Mesothelial cell of epicardium (in vitro differentiated cells): ENCODE results near the gene RNGTT. TPM values are rescaled to one million over a fixed set of nuclear protein-coding genes. Genes with fewer than 3 reads are reported as not detected.
A peak's percentile ranks its signal among the peaks of the same experiment; 100 is the strongest.

Source experiments
- DNase-seq, 2 experiments: peaks; one replicate each; pipeline ENCODE4 v3.0.0; 2021; ENCODE audit warnings: low spot score in 2 of 2; ENCODE audit not compliant: unreplicated experiment in 2 of 2
- H3K27ac Mint-ChIP-seq: 2 replicates; pipeline ENCODE4 v1.8.0; 2021; ENCODE audit warnings: mixed read lengths
- H3K27me3 Mint-ChIP-seq: 2 replicates; pipeline ENCODE4 v1.8.0; 2021; ENCODE audit warnings: low read depth, mixed read lengths
- H3K36me3 Mint-ChIP-seq: 2 replicates; pipeline ENCODE4 v1.8.0; 2021; ENCODE audit warnings: mixed read lengths
- H3K4me1 Mint-ChIP-seq: 2 replicates; pipeline ENCODE4 v1.8.0; 2021; ENCODE audit warnings: mixed read lengths
- H3K4me3 Mint-ChIP-seq: 2 replicates; pipeline ENCODE4 v1.8.0; 2021; ENCODE audit warnings: mild to moderate bottlenecking, moderate library complexity, mixed read lengths
- H3K9me3 Mint-ChIP-seq: 2 replicates; pipeline ENCODE4 v1.8.0; 2021; ENCODE audit warnings: mixed read lengths
- CTCF ChIP-seq: fragments of 200-600 bp; sonication (generic); IDR thresholded peaks from one replicate; pipeline ENCODE4 v1.5.0; 2021; ENCODE audit warnings: antibody characterized with exemption; ENCODE audit not compliant: unreplicated experiment
- total RNA-seq: library from RNA; stranded (reverse); gene quantifications from 3 replicates; pipeline ENCODE4 v1.2.1, GENCODE V29; 2021

The RNGTT gene
- total RNA-seq, 1 donor from 2014 or later: 16.5 TPM

GRCh38 chr6:88882536-88882935 lies 80.9 kb downstream of the RNGTT start:
- H3K27ac Mint-ChIP-seq: no peak overlapping the region
- no peak for DNase-seq
- H3K27me3 Mint-ChIP-seq: no peaks in the 10 kb centered on the region
- H3K4me3 Mint-ChIP-seq: no peak overlapping the region
- H3K4me1 Mint-ChIP-seq: peaks cover 12% of the 10 kb centered on the region
- H3K9me3 Mint-ChIP-seq: peaks cover 18% of the 10 kb centered on the region
- peaks cover 26% of the 10 kb centered on the region for H3K36me3 Mint-ChIP-seq
- TF ChIP-seq CTCF: no peak

GRCh38 chr6:88881451-88881850 lies 82.0 kb downstream of the RNGTT start:
- no peak for DNase-seq
- peaks cover 18% of the 10 kb centered on the region for H3K9me3 Mint-ChIP-seq
- H3K27ac Mint-ChIP-seq: peak overlapping the region; percentile 2
- no peak for TF ChIP-seq CTCF
- no peaks in the 10 kb centered on the region for H3K27me3 Mint-ChIP-seq
- H3K36me3 Mint-ChIP-seq: peaks cover 19% of the 10 kb centered on the region
- peaks cover 12% of the 10 kb centered on the region for H3K4me1 Mint-ChIP-seq
- H3K4me3 Mint-ChIP-seq: no peak overlapping the region

- peaks cover 10% of the 10 kb centered on the region for H3K36me3 Mint-ChIP-seq
- H3K27ac Mint-ChIP-seq: no peak overlapping the region
- no peak for TF ChIP-seq CTCF
- H3K4me3 Mint-ChIP-seq: no peak overlapping the region
- H3K9me3 Mint-ChIP-seq: peaks cover 10% of the 10 kb centered on the region
- DNase-seq: no peak
- H3K27me3 Mint-ChIP-seq: no peaks in the 10 kb centered on the region
- H3K4me1 Mint-ChIP-seq: peaks cover 12% of the 10 kb centered on the region
Observed at GRCh38 chr6:88880021-88880420, 83.4 kb downstream of the RNGTT start.

GRCh38 chr6:88877893-88878292 lies 85.5 kb downstream of the RNGTT start:
- Mint-ChIP-seq H3K27me3 (no peaks in the 10 kb centered on the region), H3K4me3 (no peak overlapping the region), H3K9me3 (no peaks in the 10 kb centered on the region), H3K36me3 (no peaks in the 10 kb centered on the region), H3K4me1 (peaks cover 14% of the 10 kb centered on the region), H3K27ac (no peak overlapping the region)
- no peak for TF ChIP-seq CTCF
- DNase-seq: no peak

- Mint-ChIP-seq H3K27me3 (no peaks in the 10 kb centered on the region), H3K4me1 (peaks cover 15% of the 10 kb centered on the region), H3K36me3 (no peaks in the 10 kb centered on the region), H3K27ac (no peak overlapping the region), H3K9me3 (no peaks in the 10 kb centered on the region), H3K4me3 (no peak overlapping the region)
- DNase-seq: no peak
- no peak for TF ChIP-seq CTCF
Observed at GRCh38 chr6:88872962-88873361, 90.5 kb downstream of the RNGTT start.

GRCh38 chr6:88871498-88871897 lies 91.9 kb downstream of the RNGTT start:
- no peak overlapping the region for H3K27ac Mint-ChIP-seq
- no peaks in the 10 kb centered on the region for H3K27me3 Mint-ChIP-seq

More at GRCh38 chr6:88871498-88871897, 91.9 kb downstream of the RNGTT start:
- H3K9me3 Mint-ChIP-seq: no peaks in the 10 kb centered on the region
- peaks cover 16% of the 10 kb centered on the region for H3K4me1 Mint-ChIP-seq
- no peak overlapping the region for H3K4me3 Mint-ChIP-seq
- DNase-seq: no peak
- no peaks in the 10 kb centered on the region for H3K36me3 Mint-ChIP-seq
- no peak for TF ChIP-seq CTCF
